ENCODE measurements around the gene REPS2.

REPS2 gene

DNA sequence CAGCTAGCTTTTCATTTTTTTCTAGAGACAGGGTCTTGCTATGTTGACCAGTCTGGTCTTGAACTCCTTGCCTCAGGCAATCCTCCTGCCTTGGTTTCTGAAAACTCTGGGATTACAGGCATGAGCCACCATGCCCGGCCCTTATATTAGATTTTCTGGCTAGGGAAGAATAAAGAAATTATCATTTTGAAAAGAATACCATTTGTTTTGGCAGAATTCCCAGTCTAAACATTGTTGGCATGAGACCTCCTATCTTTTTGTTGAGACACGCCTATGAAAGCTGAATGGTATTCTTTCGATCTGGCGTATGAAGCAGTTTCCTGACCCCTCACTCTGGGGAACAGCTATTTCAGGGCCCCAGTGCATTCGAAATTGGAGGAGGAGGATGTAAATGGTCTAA is 107.0 kb downstream of the REPS2 start:
- Histone ChIP-seq H3K27me3 (replicated peaks; ENCODE audit: insufficient read depth, low read length) (no peaks in the 10 kb centered on the region), H3K4me3 (ENCODE audit: low read length) (no peak overlapping the region), H3F3A (ENCODE audit: insufficient read depth, low read length) (no peaks in the 10 kb centered on the region), H3K9me2 (replicated peaks; ENCODE audit: insufficient read depth, low read length) (no peaks in the 10 kb centered on the region), H3K9ac (ENCODE audit: low read length) (no peak overlapping the region), H3K4me1 (ENCODE audit: low read length) (0 out of 2 replicates have a peak, but pooled peaks cover 4% of the 10 kb centered on the region), H3K4me2 (ENCODE audit: low read depth, low read length) (no peak overlapping the region), H3K27ac (ENCODE audit: low read length) (no peak overlapping the region), H3K36me3 (replicated peaks; ENCODE audit: insufficient read depth, low read length) (no peaks in the 10 kb centered on the region), H4K20me1 (ENCODE audit: insufficient read depth, low read length) (no peaks in the 10 kb centered on the region), H2AFZ (ENCODE audit: low read length) (no peak overlapping the region), H3K9me3 (replicated peaks; ENCODE audit: insufficient read depth, low read length) (no peaks in the 10 kb centered on the region), H3K79me2 (ENCODE audit: low read length) (no peaks in the 10 kb centered on the region)
- TF ChIP-seq CTCF (IDR thresholded peaks at IDR 0.05; ENCODE audit: low read length) (no peak), EZH2 (optimal IDR thresholded peaks at IDR 0.05; ENCODE audit: low read depth, low read length) (no peak)
- no peak for DNase-seq

GRCh38 chrX:17056868-17057608 is 110.6 kb downstream of the REPS2 start:
- no peaks in the 10 kb centered on the region for H3K36me3 ChIP-seq (replicated peaks; ENCODE audit: insufficient read depth, low read length)
- no peak overlapping the region for H3K4me3 ChIP-seq (ENCODE audit: low read length)
- H4K20me1 ChIP-seq (ENCODE audit: insufficient read depth, low read length), result no peaks in the 10 kb centered on the region
- no peak overlapping the region for H3K27ac ChIP-seq (ENCODE audit: low read length)
- H3F3A ChIP-seq (ENCODE audit: insufficient read depth, low read length), result no peaks in the 10 kb centered on the region
- no peaks in the 10 kb centered on the region for H3K79me2 ChIP-seq (ENCODE audit: low read length)
- no peak overlapping the region for H3K4me2 ChIP-seq (ENCODE audit: low read depth, low read length)
- peaks cover 10% of the 10 kb centered on the region for H3K4me1 ChIP-seq (ENCODE audit: low read length)
- H3K9ac ChIP-seq (ENCODE audit: low read length), result no peak overlapping the region
- H3K27me3 ChIP-seq (replicated peaks; ENCODE audit: insufficient read depth, low read length), result no peaks in the 10 kb centered on the region
- TF ChIP-seq CTCF (IDR thresholded peaks at IDR 0.05; ENCODE audit: low read length) (no peak), EZH2 (optimal IDR thresholded peaks at IDR 0.05; ENCODE audit: low read depth, low read length) (no peak), EZH2phosphoT487 (IDR thresholded peaks at IDR 0.05; ENCODE audit: low read length) (no peak)
- no peaks in the 10 kb centered on the region for H3K9me3 ChIP-seq (replicated peaks; ENCODE audit: insufficient read depth, low read length)
- no peaks in the 10 kb centered on the region for H3K9me2 ChIP-seq (replicated peaks; ENCODE audit: insufficient read depth, low read length)
- no peak for DNase-seq
- H2AFZ ChIP-seq (ENCODE audit: low read length), result no peak overlapping the region

GRCh38 chrX:17062065-17062464 is 115.6 kb downstream of the REPS2 start:
- TF ChIP-seq EZH2phosphoT487 (IDR thresholded peaks at IDR 0.05; ENCODE audit: low read length) (no peak), CTCF (IDR thresholded peaks at IDR 0.05; ENCODE audit: low read length) (no peak)
- H3K4me1 ChIP-seq (ENCODE audit: low read length), result peaks cover 37% of the 10 kb centered on the region
- peak overlapping the region; percentile 57; the same call in 1 of the 2 replicates for H3K27ac ChIP-seq (ENCODE audit: low read length)
- DNase-seq, result peak; percentile 69
- no peaks in the 10 kb centered on the region for H3F3A ChIP-seq (ENCODE audit: insufficient read depth, low read length)
- H3K9ac ChIP-seq (ENCODE audit: low read length), result peak overlapping the region; percentile 18; the same call in 1 of the 2 replicates
- no peaks in the 10 kb centered on the region for H3K79me2 ChIP-seq (ENCODE audit: low read length)
- H3K36me3 ChIP-seq (replicated peaks; ENCODE audit: insufficient read depth, low read length), result no peaks in the 10 kb centered on the region
- H3K9me3 ChIP-seq (replicated peaks; ENCODE audit: insufficient read depth, low read length), result no peaks in the 10 kb centered on the region
- no peaks in the 10 kb centered on the region for H4K20me1 ChIP-seq (ENCODE audit: insufficient read depth, low read length)
- peak overlapping the region; percentile 27; the same call in 1 of the 2 replicates for H2AFZ ChIP-seq (ENCODE audit: low read length)
- no peaks in the 10 kb centered on the region for H3K27me3 ChIP-seq (replicated peaks; ENCODE audit: insufficient read depth, low read length)
- peak overlapping the region; percentile 1; the same call in 1 of the 2 replicates for H3K4me3 ChIP-seq (ENCODE audit: low read length)
- H3K9me2 ChIP-seq (replicated peaks; ENCODE audit: insufficient read depth, low read length), result no peaks in the 10 kb centered on the region
- peak overlapping the region; percentile 62; the same call in 1 of the 2 replicates for H3K4me2 ChIP-seq (ENCODE audit: low read depth, low read length)
